ENCODE results near the gene CSPG4. TPM values are rescaled to one million over a fixed set of nuclear protein-coding genes. Genes with fewer than 3 reads are reported as not detected.
"Not testable (repeated sequence)": the region's sequence is repeated elsewhere in the genome, so short reads cannot be mapped to it uniquely, and the experiment has no call there.

Gene CSPG4
- total RNA-seq, 2 experiments from 2014 or later = 0.02 TPM

GRCh38 chr15:75713338-75713895, 769 bp upstream of the CSPG4 start:
- ChIA-PET CTCF (interaction anchor here (0.6 kb wide), 1 partner anchor 89 kb away, joined by 3 read pairs; no protein-coding TSS in a partner anchor), POLR2A (no interaction called here)

GRCh38 chr15:75711495-75711894, 1.2 kb downstream of the CSPG4 start:
- CTCF ChIA-PET, POLR2A ChIA-PET: not testable (repeated sequence)

GRCh38 chr15:75710874-75711273, 1.8 kb downstream of the CSPG4 start:
- CTCF ChIA-PET = not testable (repeated sequence)

GRCh38 chr15:75709458-75709857, 3.2 kb downstream of the CSPG4 start:
- CTCF ChIA-PET, POLR2A ChIA-PET: not testable (repeated sequence)

More at GRCh38 chr15:75710874-75711273, 1.8 kb downstream of the CSPG4 start:
- POLR2A ChIA-PET = not testable (repeated sequence)

GRCh38 chr15:75706682-75706954, 6.0 kb downstream of the CSPG4 start:
- ChIA-PET CTCF (no interaction called here), POLR2A (interaction anchor here (0.6 kb wide), 1 partner anchor 344 kb away, joined by 3 read pairs; no protein-coding TSS in a partner anchor)

GRCh38 chr15:75705854-75706681, 6.6 kb downstream of the CSPG4 start:
- ChIA-PET CTCF (no interaction called here), POLR2A (no interaction called here)

GRCh38 chr15:75705375-75705774, 7.3 kb downstream of the CSPG4 start:
- CTCF ChIA-PET, POLR2A ChIA-PET: not testable (repeated sequence)

GRCh38 chr15:75704618-75705017, 8.0 kb downstream of the CSPG4 start:
- ChIA-PET POLR2A (no interaction called here), CTCF (no interaction called here)

GRCh38 chr15:75704263-75704615, 8.4 kb downstream of the CSPG4 start:
- ChIA-PET CTCF (no interaction called here), POLR2A (no interaction called here)

- CTCF ChIA-PET, POLR2A ChIA-PET: not testable (repeated sequence)
Measured at GRCh38 chr15:75703440-75704262, 9.0 kb downstream of the CSPG4 start.

- ChIA-PET POLR2A (no interaction called here), CTCF (no interaction called here)
Measured at GRCh38 chr15:75702436-75702835, 10.2 kb downstream of the CSPG4 start.

GRCh38 chr15:75701071-75702003, 11.3 kb downstream of the CSPG4 start:
- POLR2A ChIA-PET, CTCF ChIA-PET: not testable (repeated sequence)

GRCh38 chr15:75699961-75700874, 12.4 kb downstream of the CSPG4 start:
- CTCF ChIA-PET, POLR2A ChIA-PET: not testable (repeated sequence)

- CTCF ChIA-PET, POLR2A ChIA-PET: not testable (repeated sequence)
Measured at GRCh38 chr15:75699517-75699916, 13.1 kb downstream of the CSPG4 start.

- POLR2A ChIA-PET, CTCF ChIA-PET: not testable (repeated sequence)
Measured at GRCh38 chr15:75697974-75698747, 14.5 kb downstream of the CSPG4 start.

- ChIA-PET CTCF (no interaction called here), POLR2A (no interaction called here)
Measured at GRCh38 chr15:75697523-75697922, 15.1 kb downstream of the CSPG4 start.

GRCh38 chr15:75696854-75697259, 15.8 kb downstream of the CSPG4 start:
- ChIA-PET CTCF (no interaction called here), POLR2A (no interaction called here)

- POLR2A ChIA-PET = no interaction called here
- CTCF ChIA-PET = no interaction called here
Measured at GRCh38 chr15:75696311-75696720, 16.3 kb downstream of the CSPG4 start.
